Activated CD4-positive, alpha-beta T cell treated with anti-CD3 and anti-CD28 coated beads, Interleukin-2, amount 50 U/mL, for 1 hour (primary cell): ENCODE results near the gene RAB40C.
A peak's percentile ranks its signal among the peaks of the same experiment; 100 is the strongest.
"Not testable (repeated sequence)": the region's sequence is repeated elsewhere in the genome, so short reads cannot be mapped to it uniquely, and the experiment has no call there.

ENCODE experiments used
- DNase-seq: peaks from one replicate; pipeline ENCODE4 v3.0.0-alpha.2; 2020

The RAB40C gene

GRCh38 chr16:591231-591630, 1.4 kb downstream of the RAB40C start:
- DNase-seq, result no peak

GRCh38 chr16:591892-592517, 2.1 kb downstream of the RAB40C start:
- DNase-seq, result no peak

GRCh38 chr16:592518-593306, 2.8 kb downstream of the RAB40C start:
- DNase-seq, result no peak

GRCh38 chr16:593406-593805, 3.5 kb downstream of the RAB40C start:
- DNase-seq, result no peak

- DNase-seq, result no peak
Observed at GRCh38 chr16:593807-594206, 3.9 kb downstream of the RAB40C start.

DNA sequence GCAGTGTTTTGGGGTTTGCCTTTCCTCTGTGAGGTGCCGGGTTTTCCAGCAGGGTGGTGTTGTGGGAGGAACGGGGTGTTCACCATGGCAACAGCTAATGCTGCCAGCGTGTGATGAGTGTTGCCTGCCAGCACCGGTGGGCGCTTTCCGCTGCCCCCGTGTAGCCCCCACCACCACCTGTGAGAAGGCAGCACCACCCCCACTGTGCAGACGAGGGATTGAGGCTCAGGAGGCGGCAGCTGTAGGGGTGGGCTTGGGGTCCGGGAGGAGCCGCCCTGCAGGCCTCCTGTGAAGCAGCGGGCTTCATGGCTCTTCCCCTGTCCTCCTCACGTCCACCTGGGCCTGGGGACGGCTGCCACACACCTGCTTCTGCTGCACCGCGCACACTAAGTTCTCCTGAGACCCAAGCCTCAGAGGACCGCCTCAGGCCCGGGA, 5.2 kb downstream of the RAB40C start:
- no peak for DNase-seq

- no peak for DNase-seq
Observed at GRCh38 chr16:595942-596735, 6.3 kb downstream of the RAB40C start.

- DNase-seq, result no peak
Observed at GRCh38 chr16:596736-597060, 6.8 kb downstream of the RAB40C start.

DNA sequence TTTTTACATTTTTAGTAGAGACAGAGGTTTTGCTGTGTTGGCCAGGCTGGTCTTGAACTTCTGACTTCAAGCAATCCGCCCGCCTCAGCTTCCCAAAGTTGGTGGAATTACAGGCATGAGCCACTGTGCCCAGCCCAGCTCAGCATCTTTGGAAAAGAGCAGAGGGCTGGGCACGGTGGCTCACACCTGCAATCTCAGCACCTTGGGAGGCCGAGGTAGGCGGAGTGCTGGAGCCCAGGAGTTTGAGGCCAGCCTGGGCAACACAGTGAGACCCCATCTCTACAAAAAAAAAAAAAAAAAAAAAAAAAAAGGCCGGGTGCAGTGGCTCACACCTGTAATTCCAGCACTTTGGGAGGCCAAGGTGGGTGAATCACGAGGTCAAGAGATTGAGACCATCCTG, 7.8 kb downstream of the RAB40C start:
- DNase-seq, result not testable (repeated sequence)

GRCh38 chr16:598823-599739, 9.2 kb downstream of the RAB40C start:
- no peak for DNase-seq

GRCh38 chr16:600781-601180, 10.9 kb downstream of the RAB40C start:
- no peak for DNase-seq

DNA sequence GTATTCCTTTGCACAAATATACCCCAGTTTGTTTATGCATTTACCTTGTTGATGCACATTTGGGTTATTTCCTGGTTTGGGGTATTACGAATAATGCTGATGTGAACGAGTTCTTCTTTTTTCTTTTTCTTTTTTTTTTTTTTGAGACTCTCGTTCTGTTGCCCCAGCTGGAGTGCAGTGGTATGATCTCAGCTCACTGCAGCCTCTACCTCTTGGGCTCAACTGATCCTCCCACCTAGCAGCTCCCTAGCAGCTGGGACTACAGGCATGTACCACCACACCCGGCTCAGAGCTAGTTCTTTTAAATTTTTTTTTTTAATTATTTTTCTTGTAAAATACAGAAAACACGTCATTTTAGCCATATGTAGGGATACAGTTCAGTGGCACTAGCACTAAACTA, 14.1 kb downstream of the RAB40C start:
- DNase-seq, result no peak

DNA sequence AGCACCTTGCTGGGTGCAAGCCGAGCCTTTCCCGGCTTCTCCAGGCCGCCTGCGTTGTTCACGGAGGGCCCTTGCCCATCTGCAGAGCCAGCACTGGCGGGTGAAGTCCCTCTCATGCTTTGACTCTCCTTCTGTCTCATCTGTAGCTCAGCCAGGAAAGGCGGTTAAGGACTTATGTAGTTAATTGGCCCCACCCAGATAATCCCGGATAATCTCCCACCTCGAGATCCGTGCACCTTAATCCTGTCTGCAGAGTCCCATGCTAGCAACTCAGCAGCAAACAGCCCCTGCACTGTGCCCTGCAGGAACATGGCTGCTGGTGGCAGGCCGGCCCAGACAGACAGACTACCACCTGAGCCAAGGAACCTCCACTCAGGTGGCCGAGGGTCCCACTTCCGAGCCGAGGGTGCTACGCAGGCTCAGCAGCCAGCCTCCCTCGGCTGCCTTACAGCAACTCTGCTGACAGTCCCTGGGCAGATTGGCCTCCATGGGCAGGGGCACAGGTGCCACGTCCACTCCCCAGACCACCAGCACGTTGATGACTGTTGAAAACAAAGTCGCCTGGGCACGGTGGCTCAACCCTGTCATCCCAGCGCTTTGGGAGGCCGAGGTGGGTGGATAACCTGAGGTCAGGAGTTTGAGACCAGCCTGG, 16.9 kb downstream of the RAB40C start:
- no peak for DNase-seq

DNA sequence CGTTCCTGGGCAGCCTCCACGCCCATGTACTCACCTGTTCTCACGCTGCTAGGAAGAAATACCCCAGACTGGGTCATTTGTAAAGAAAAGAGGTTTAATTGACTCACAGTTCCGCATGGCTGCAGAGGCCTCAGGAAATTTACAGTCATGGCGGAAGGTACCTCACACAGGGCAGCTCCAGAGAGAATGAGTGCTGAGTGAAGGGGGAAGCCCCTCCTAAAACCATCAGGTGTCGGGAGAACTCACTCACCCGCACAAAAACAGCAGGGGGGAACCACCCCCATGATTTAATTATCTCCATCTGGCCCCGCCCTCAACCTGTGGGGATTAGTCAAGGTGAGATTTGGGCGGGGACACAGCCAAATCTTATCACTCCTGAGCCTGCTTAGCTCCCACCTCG, 18.2 kb downstream of the RAB40C start:
- no peak for DNase-seq

DNA sequence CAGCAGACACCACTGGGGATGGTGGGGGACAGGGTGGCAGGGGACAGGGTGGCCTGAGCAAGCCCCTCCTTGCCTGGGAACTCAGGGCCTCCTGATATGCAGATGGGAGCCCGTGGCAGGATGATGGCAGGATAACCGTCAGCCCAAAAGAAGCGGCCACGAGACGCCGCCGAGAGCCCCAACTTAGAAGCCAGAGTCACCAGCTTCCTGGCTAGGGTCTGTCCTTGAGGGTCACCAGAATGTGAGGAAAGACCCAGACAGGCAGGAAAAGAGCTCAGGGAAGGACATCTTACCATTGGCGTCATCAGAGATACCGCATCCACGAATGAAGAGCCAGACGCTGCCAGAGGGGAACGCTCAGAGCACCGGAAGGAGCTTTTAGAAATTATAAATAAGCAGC, 19.4 kb downstream of the RAB40C start:
- DNase-seq, result no peak

DNA sequence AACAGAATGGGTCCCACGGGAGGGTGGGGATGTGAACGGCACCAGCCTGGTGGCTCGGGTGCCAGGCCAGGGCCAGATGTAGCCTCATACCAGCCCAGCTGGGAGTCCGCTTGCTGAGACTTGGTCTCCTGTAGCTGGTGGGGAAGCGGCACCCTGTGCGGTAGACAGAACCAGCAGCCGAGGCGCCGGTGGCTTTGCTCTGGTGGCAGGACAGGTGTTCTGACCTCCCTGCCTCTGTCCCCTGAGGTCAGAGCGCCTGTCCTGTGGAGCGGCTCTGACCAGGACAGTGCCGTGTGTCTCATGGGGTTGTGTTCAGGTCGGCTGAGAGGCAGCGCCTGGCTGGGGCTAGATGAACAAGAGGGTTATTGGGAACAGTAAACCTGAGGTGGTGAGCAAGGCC, 20.1 kb downstream of the RAB40C start:
- no peak for DNase-seq

- peak; percentile 58 for DNase-seq
Observed at GRCh38 chr16:610513-611381, 20.9 kb downstream of the RAB40C start.

- DNase-seq, result no peak
Observed at GRCh38 chr16:615122-615521, 25.3 kb downstream of the RAB40C start.

DNA sequence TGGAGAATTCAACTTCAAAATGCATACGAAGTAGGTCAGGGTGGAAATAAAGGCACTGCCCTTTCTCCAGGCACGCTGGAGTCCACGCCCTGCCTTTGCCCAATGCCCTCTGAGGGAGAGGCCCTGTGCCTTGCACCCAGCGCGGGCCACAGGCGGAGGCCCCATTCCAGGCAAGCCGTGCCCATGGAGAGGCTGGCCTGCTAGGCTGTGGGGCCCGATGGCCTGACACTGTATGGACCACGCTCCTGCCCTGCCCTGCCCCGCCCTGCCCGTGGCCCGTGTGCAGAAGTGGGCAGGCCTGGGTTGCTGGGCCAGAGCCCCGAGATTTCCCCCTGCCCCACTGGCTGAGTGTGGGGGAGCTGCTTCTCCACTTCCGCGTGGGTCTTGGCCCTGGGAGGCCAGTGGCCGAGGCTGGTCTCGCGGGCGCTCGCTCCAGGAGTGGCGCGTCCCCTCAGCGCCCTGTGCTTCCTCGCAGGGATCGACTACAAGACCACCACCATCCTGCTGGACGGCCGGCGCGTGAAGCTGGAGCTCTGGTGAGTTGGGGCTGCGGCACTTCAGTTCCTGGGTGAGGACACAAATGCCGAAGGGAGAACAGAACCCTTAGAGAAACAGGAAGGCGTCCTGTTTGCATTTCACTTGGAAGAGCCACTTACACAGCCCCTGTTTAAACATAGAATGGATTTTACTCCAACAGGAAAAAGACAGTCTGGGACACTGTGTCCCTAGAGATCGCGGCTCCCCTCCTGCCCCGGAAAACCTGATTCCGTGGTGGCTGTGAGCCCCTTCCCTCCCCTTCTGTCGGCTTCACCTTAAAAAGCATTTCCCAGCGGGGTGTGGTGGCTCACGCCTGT, 27.1 kb downstream of the RAB40C start:
- no peak for DNase-seq

DNA sequence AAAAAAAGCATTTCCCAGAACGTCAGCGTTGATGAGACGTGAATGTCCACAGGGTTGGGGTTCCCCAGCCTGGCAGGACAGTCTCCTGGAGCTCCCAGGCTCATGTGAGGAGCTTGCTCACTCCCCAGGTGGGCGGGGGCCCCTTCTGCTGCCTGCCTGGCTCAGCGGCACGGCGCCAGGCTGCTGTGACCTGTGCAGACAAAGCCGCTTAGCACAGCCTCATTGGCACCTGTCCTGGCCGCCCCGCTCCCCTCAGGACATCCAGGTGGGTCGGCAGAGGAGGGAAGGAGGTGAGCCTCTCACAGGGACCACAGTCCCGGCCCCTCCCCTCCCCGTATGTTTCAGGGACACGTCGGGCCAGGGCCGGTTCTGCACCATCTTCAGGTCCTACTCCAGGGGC, 28.0 kb downstream of the RAB40C start:
- no peak for DNase-seq
